Activated gamma-delta T cell treated with anti-CD3 and anti-CD28 coated beads, Interleukin-2, amount 50 U/mL, for 16 hours (primary cell): ENCODE measurements around the gene TMEM255B.

Source experiments
- DNase-seq: peaks from one replicate; pipeline ENCODE4 v3.0.0-alpha.2; 2020; ENCODE audit warnings: low read depth

The TMEM255B gene

DNA sequence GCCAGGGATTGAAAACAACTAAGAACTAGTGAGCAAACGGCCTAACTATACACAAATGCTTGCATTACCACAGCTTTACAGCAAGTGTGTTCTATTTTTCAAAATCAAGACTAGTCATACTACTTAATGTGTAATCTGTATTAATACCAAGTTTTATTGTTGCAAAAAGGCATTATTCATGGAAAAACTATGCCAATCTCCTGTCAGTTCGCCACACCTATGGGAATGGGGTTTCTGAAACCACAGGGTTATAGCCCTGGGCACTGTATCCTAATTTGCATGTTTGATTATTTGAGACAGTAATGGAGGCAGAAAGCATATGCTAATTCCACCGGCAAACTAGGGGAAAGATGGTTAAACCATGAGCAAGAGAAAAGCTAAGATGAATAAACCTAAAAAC lies 90.5 kb downstream of the TMEM255B start:
- no peak for DNase-seq

GRCh38 chr13:113849981-113850721 lies 91.1 kb downstream of the TMEM255B start:
- no peak for DNase-seq

GRCh38 chr13:113850722-113851479 lies 91.9 kb downstream of the TMEM255B start:
- no peak for DNase-seq

GRCh38 chr13:113851480-113851803 lies 92.4 kb downstream of the TMEM255B start:
- DNase-seq = no peak

DNA sequence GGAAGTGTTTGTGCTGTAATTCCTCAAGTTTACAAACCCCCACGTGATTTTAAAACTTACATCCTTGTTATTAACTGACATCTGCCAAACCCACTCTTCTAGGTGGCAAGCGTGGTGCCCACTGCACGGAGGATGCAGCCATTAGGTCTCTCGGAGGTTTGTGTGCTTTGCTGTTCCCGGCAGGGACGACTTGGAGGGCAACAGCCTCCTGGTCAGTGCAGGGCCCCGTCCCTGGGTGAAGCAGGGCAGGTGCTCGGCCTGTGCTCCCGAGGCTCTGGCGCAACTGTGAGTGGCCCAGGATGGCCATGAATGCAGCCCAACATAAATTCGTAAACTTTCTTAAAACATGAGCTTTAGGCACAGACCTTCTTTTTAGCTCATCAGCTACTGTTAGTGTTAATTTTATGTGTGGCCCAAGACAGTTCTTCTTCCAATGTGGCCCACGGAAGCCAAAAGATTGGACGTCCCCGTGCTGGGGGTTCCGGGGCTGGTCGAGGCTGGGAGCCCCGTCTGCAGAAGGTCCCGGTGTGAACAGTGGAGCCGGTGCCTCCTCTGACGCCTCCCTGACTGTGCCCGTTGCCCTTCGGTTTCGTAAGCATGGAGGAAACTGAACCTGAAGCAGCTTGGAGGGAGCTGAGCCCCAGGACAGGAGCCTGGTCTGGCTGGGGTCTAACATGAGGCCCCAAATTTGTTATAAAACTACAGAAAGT lies 93.0 kb downstream of the TMEM255B start:
- no peak for DNase-seq

GRCh38 chr13:113852536-113853517 lies 93.8 kb downstream of the TMEM255B start:
- no peak for DNase-seq

GRCh38 chr13:113853518-113854237 lies 94.7 kb downstream of the TMEM255B start:
- no peak for DNase-seq

DNA sequence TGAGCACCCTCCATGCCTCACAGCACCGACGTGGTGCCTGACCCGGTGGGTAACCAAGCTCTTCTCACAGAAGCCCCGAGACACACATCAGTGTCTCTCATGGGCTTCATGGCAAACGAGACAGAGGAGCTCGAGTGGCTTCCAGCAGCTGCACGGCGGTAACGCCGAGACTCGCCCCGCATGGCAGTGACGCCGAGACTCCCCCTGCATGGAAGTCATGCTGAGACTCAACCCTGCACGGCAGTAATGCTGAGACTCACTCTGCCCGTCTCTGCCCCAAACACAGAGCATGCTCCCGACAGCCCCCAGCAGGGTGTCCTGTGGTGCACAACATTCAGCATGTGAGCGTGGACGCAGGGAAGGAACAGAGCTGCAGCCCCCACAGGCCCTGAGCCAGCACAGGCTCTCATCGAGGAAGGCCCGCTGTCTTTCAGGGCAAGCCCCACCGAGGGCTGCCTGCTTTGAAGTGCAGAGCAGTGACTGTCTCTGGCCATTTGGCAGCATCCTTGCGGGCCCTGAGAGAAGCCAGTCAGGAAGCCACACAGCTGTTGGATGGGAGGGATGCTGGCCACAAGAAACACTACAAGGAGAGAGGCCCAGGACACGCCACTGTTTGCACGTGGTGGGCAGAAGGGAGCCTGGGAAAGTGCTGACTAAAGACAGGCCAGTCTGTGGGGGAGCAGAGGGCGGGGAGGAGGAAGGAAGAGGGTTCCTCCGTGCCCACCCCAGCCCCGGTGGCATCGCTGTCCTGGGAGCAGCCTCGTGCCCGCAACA lies 95.4 kb downstream of the TMEM255B start:
- no peak for DNase-seq

DNA sequence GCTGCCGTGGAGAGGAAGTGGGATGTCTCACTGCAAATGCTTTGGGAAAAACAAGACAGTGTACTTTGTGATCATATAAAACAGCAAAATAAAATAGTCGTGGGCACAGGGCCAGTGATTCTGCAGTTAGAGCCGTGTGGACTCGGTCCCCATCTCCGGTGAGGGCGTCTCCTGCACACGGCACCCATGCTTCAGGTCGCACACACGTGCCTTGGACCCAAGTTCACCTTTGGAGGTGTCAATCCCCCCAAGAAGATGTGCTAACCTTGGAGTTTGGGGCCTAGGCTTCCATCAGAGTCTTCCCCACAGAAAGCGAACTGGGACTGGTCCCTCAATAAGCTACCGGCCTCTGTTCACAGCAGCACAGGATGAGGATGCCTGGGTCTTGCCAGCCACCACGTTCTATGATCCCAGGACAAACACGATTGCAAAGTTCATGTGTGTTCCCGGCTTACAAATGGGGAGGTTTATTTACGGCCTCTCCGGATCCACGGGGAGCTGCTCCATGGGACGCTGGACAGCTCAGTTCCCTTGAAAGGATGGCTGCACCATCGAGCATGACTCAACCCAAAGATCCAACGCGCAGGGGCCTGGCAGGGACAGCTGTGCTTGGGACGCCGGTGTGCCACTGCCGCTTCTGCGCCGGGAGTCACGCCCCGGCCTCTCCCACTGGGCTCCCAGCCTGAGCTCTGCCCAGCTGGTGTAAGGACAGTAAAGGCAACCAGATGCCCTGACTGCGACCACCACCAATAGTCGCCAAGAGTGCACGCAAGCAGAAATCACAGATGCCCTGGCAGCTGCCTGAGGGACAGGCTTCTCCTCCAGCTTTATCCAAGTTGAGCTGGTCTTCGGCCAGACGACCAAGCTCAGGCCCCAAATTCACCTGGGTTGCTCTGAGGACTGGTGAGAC lies 96.2 kb downstream of the TMEM255B start:
- DNase-seq = no peak

DNA sequence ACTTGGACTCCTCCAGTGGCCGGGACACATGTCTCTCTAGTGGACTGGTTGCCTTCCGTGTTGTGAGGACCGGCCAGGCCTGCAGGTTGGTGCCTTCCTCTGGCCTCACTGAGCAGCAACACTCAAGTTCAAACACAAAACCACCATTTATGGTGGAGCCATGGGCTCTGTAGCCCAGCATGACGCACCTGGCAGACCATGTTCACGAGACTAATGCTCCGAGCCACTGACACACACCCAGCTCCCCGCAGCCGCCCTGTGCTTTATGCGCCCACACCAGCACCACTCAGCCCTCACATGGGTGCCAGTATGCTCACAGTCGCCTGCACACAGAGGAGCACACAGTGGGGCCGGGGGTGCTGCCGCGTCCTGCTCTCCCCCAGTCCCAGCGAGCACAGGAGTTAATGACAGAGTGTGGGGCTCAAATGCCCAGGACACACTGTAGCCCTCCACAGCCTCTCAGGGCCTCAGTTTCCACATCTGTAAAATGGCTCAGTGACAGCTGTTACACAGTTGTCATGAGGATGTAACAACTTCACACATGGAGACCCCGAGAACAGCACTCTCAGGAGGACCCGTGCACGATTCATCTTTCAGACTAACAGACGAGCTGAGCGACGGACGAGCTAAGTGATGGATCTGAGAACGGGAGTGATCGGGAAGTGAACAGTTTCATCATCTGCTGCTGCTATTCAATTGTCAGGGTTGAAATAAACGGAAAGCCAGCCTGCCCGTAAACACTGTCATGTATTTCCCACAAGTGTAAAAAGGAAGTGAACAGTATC lies 97.1 kb downstream of the TMEM255B start:
- no peak for DNase-seq

DNA sequence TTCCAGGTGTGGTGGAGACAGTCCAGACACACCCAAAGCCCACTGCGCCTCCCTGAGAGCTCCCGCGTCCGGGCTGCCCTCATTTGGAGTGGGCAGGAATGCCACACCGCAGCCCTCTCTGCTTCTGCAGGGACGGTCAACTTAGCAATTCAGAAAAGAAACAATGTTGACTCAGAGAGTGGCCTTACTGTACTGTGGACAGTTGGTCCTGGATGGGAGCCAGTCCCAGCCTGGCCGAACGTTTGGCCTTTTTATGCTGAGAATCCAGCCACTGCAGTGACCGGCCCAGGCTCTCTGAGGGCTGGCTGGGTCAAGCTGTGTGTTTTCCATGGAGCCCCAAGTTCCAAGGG lies 97.7 kb downstream of the TMEM255B start:
- DNase-seq = no peak

DNA sequence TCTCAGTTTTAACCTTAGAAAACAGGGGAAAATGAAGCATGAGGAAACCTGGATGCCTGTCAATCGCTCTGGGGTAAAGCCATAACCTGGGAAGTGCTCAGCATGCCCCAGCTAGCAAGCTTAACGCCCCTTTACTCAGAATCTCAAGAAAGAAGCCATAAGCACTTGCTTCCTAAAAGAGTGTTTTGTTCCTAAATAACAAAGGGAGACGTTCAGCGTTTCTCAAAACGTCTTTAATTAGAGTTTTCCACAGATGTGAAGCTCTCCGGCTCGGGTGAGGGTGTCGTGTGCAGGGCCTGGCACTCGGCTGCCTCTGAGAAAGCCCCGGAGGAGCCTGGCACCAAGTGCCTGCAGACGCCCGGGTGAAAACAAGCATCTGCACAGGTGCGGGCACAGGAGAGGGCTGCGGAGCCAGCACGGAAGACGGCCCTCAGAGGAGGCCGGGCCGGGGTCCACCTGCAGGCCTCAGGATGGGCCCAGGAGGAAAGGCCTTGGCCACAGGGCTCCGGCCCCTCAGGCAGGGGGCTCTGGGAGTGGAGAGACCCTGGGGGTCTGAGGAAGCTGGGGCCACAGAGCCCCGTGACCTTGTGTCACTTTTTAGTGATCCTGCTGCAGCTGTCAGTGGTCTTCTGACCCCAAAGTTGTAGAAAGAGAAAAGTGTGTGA lies 98.6 kb downstream of the TMEM255B start:
- DNase-seq = no peak

DNA sequence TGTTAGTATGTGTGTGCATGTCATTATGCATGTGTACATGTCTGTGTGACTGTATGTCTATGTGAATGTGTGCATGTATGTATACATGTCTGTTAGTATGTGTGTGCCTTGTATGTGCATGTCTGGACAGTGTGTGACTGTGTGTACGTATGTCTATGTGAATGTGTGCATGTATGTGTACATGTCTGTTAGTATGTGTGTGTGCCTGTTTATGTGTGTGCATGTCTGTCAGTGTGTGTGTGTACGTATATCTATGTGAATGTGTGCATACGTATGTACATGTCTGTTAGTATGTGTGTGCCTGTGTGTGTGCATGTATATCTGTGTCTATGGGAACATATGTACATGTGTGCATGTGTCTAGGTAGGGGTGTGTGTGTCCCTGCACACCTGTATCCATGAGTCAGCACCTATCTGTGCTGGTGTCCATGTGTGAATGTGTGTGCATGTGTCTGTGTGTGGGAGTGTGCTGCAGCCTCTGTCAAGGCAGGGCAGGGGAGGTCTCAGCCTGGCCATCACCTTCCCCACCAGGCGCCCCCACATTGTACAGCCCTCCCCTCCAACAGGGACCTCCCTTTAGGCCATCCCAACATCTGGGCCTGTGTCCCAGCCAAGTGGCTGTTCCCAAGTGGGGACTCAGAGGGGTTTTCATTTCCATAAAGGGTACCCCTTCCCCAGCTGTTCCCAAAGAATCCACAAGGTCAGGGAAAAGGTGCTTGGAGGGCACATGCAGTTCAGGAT lies 100.5 kb downstream of the TMEM255B start:
- no peak for DNase-seq

- no peak for DNase-seq
Observed at GRCh38 chr13:113860051-113860664, 101.1 kb downstream of the TMEM255B start.

DNA sequence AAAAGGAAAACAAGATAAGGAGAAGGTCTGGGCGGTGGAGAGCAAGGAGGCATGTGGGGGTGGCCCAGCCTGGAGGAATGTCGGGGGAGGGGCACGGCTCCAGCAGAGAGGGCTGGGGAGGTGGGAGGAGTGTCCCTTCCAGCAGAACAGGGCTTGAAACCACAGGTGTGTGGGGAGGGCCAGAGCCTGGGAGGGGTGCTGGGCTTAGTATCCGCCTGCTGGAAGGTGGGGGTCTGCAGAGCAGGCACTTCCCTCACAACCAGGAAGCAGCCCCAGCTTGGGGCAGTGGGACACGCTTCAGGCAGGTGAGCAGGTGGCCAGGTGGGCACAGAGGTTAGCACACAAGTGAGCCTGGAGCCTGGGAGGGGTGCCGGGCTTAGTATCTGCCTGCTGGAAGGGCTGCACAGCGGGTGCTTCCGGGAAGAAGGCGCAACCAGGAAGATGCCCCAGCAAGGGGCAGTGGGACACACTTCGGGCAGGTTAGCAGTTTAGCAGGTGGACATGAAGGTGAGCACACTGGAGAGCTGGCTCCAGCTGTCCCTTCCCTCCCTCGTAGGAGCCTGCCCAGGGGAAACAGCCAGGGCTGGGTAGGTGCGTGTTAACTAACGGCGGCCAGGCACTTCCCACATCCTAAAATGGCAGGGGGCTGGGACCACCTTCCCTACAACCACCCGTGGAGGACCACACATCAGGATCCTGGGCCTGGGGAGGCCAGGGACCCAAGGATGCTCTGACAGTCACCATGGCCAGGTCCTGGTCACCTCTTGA lies 101.8 kb downstream of the TMEM255B start:
- DNase-seq = no peak

- DNase-seq = no peak
Observed at GRCh38 chr13:113861433-113862030, 102.5 kb downstream of the TMEM255B start.
